Parathyroid adenoma (tissue), 2 donors: ENCODE measurements around the gene PCSK2.

Experiments
- H2AFZ ChIP-seq: fragments of 300-600 bp; sonication (generic); one replicate; pipeline ENCODE4 v1.7.0; 2017; ENCODE audit warnings: antibody characterized with exemption, mild to moderate bottlenecking
- H3K27ac ChIP-seq: fragments of 300-600 bp; sonication (generic); one replicate; pipeline ENCODE4 v1.7.0; 2017
- H3K27me3 ChIP-seq: fragments of 300-600 bp; sonication (generic); one replicate; pipeline ENCODE4 v1.7.0; 2017; ENCODE audit warnings: low read length; ENCODE audit not compliant: control insufficient read depth, insufficient read depth
- H3K36me3 ChIP-seq: fragments of 300-600 bp; sonication (generic); one replicate; pipeline ENCODE4 v1.7.0; 2017; ENCODE audit warnings: low read length; ENCODE audit not compliant: control insufficient read depth, insufficient read depth
- H3K4me1 ChIP-seq: fragments of 300-600 bp; sonication (generic); one replicate; pipeline ENCODE4 v1.7.0; 2017; ENCODE audit warnings: control low read depth
- H3K4me2 ChIP-seq: fragments of 300-600 bp; sonication (generic); one replicate; pipeline ENCODE4 v1.7.0; 2017; ENCODE audit warnings: low read length
- H3K4me3 ChIP-seq: fragments of 300-600 bp; sonication (generic); one replicate; pipeline ENCODE4 v1.7.0; 2017; ENCODE audit warnings: low read depth, low read length
- H3K79me2 ChIP-seq: fragments of 300-600 bp; sonication (generic); one replicate; pipeline ENCODE4 v1.7.0; 2017; ENCODE audit warnings: control low read depth
- H3K9ac ChIP-seq: fragments of 300-600 bp; sonication (generic); one replicate; pipeline ENCODE4 v1.7.0; 2017; ENCODE audit warnings: mild to moderate bottlenecking
- H3K9me3 ChIP-seq: fragments of 300-600 bp; sonication (generic); one replicate; pipeline ENCODE4 v1.7.0; 2017; ENCODE audit warnings: low read length; ENCODE audit not compliant: control insufficient read depth
- TF ChIP-seq, protein P1 (sequence below): fragments of 300-600 bp; sonication (generic); IDR thresholded peaks from one replicate; pipeline ENCODE4 v1.7.0; 2017; ENCODE audit warnings: antibody characterized with exemption, mild to moderate bottlenecking
- donor health status: primary hyperparathyroidism.

The PCSK2 gene

DNA sequence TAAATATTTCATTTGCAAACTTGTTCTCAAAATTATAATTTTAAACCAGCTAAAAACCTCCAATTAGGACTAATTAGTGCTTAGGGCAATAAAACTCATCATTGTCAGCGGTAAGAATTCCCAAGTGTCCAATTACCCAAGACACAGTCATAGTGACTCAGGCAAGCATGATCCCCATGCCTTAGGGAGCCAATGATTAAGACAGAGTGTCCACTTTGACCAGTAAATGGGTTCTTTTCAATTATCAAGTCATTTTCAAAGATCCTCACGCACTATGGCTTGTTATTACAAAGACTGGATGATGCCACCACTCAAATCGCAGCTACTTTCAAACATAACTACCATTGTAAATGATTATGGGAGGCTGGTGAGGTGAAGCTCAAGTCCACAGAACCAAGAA is 190.4 kb downstream of the PCSK2 start:
- no peak overlapping the region for H3K4me3 ChIP-seq

DNA sequence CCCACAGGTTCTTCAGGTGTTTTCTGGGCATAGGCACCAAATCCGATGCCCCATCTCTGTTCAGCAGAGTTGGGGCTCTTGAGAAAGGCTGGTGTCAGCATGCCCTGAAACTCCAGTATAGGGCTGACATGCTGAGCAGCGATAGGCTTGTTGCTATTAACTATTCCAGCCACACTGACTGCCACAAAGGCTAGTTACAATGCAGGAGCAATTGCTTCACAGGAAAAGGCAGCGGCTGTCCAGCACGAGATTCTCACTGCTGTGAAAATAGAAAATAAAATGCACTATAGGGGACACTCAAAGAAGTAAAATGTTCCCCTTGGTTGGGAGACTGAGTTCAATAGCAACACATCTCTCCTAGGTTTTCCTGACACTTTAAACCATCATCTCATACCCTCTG is 191.9 kb downstream of the PCSK2 start:
- no peak overlapping the region for H3K4me3 ChIP-seq
- no peak overlapping the region for H3K9ac ChIP-seq
- H3K4me1 ChIP-seq = no peaks in the 10 kb centered on the region
- no peak overlapping the region for H2AFZ ChIP-seq
- no peaks in the 10 kb centered on the region for H3K9me3 ChIP-seq
- no peaks in the 10 kb centered on the region for H3K79me2 ChIP-seq
- no peak overlapping the region for H3K4me2 ChIP-seq
- no peaks in the 10 kb centered on the region for H3K36me3 ChIP-seq
- TF ChIP-seq, protein P1, sequence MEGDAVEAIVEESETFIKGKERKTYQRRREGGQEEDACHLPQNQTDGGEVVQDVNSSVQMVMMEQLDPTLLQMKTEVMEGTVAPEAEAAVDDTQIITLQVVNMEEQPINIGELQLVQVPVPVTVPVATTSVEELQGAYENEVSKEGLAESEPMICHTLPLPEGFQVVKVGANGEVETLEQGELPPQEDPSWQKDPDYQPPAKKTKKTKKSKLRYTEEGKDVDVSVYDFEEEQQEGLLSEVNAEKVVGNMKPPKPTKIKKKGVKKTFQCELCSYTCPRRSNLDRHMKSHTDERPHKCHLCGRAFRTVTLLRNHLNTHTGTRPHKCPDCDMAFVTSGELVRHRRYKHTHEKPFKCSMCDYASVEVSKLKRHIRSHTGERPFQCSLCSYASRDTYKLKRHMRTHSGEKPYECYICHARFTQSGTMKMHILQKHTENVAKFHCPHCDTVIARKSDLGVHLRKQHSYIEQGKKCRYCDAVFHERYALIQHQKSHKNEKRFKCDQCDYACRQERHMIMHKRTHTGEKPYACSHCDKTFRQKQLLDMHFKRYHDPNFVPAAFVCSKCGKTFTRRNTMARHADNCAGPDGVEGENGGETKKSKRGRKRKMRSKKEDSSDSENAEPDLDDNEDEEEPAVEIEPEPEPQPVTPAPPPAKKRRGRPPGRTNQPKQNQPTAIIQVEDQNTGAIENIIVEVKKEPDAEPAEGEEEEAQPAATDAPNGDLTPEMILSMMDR = no peak
- H3K27ac ChIP-seq = no peak overlapping the region
- H3K27me3 ChIP-seq = no peaks in the 10 kb centered on the region

More for the DNA sequence above, 190.4 kb downstream of the PCSK2 start:
- H3K36me3 ChIP-seq = no peaks in the 10 kb centered on the region
- H3K4me1 ChIP-seq = no peaks in the 10 kb centered on the region
- no peak overlapping the region for H2AFZ ChIP-seq
- H3K4me2 ChIP-seq = no peak overlapping the region
- no peaks in the 10 kb centered on the region for H3K79me2 ChIP-seq
- H3K9ac ChIP-seq = no peak overlapping the region
- TF ChIP-seq, protein P1 = no peak
- H3K27me3 ChIP-seq = no peaks in the 10 kb centered on the region
- no peaks in the 10 kb centered on the region for H3K9me3 ChIP-seq
- H3K27ac ChIP-seq = no peak overlapping the region

DNA sequence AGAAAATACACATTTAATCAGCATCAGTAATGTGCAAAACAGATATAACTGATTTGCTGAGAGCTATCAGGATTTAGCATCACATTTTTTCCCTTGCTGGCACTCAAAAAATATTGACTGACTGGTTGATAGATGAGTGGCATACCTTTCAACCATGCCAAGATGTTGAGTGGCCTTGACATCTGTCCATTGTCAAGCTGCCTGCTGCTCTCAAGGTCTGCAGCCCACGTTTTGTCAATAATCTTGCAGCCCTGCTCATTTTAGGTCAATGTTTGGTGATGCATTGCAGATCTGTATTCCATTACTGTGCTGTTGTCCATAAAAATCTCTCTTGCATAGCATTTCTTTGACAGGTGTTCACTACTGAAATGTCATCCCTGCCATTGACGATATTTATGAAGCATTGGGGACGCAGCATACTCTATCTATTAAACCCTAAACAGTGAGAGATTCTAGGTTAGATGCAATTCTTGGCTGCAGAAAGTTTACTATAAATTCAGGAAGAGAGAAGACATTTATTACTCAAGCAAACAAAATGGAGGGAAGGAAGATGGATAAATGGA is 192.7 kb downstream of the PCSK2 start:
- no peak overlapping the region for H3K9ac ChIP-seq
- H3K27me3 ChIP-seq = no peaks in the 10 kb centered on the region
- no peak overlapping the region for H3K4me2 ChIP-seq
- no peaks in the 10 kb centered on the region for H3K79me2 ChIP-seq
- TF ChIP-seq, protein P1 = no peak
- H3K4me3 ChIP-seq = no peak overlapping the region
- H3K4me1 ChIP-seq = no peaks in the 10 kb centered on the region
- H3K9me3 ChIP-seq = no peaks in the 10 kb centered on the region
- H3K27ac ChIP-seq = no peak overlapping the region
- H3K36me3 ChIP-seq = no peaks in the 10 kb centered on the region
- H2AFZ ChIP-seq = no peak overlapping the region

DNA sequence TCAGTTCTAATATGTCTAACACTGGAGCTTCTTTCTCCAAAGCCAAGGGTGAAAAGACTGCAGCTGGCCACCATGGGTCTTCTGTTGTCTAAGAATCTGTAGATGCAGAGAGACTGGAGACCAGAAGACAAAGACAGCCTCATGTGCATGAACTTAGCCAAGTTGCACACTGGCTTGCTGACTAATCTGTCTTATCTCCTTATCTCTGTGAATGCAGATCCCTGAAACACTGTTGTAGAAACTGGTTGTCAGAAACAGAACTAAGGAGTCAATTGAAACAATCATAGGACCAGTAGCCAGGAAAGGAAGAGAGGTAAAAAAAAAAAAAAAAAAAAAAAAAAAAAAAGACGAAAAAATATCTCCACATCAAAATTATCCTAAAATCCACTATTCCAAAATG is 194.7 kb downstream of the PCSK2 start:
- Histone ChIP-seq H3K4me1 (no peaks in the 10 kb centered on the region), H3K79me2 (no peaks in the 10 kb centered on the region), H3K4me3 (no peak overlapping the region), H3K27ac (no peak overlapping the region), H2AFZ (no peak overlapping the region), H3K9ac (no peak overlapping the region), H3K9me3 (no peaks in the 10 kb centered on the region), H3K36me3 (no peaks in the 10 kb centered on the region), H3K27me3 (no peaks in the 10 kb centered on the region), H3K4me2 (no peak overlapping the region)
- TF ChIP-seq, protein P1 = no peak

DNA sequence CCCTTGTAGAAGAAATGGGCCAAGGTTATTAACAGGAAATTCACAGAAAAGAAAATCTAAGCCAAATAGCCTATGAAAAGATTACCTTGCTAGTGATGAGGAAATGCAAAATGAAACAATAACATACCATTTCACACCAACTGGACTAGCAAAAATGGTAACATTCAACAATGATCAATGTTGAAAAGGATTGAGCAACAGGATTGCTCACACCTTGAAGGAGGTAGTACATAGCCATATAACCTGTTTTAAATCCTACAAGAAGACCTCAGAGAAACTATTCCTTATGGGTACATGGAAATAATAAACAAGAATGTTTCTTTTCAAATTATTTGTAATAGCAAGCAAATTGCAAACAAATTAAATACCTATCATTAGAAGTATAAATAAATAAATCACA is 196.9 kb downstream of the PCSK2 start:
- H3K27me3 ChIP-seq = no peaks in the 10 kb centered on the region
- H3K36me3 ChIP-seq = no peaks in the 10 kb centered on the region
- H3K27ac ChIP-seq = no peak overlapping the region
- no peak overlapping the region for H3K9ac ChIP-seq
- no peak overlapping the region for H2AFZ ChIP-seq
- no peaks in the 10 kb centered on the region for H3K4me1 ChIP-seq
- no peak overlapping the region for H3K4me3 ChIP-seq
- TF ChIP-seq, protein P1 = no peak
- H3K4me2 ChIP-seq = no peak overlapping the region
- no peaks in the 10 kb centered on the region for H3K79me2 ChIP-seq
- H3K9me3 ChIP-seq = no peaks in the 10 kb centered on the region
